NCI-H1048 (cell line): ENCODE results near the gene LKAAEAR1.

Experiments used
- DNase-seq: peaks from one replicate; lab custom pipeline; 2025; lab: John Stamatoyannopoulos, UW

LKAAEAR1 gene

DNA sequence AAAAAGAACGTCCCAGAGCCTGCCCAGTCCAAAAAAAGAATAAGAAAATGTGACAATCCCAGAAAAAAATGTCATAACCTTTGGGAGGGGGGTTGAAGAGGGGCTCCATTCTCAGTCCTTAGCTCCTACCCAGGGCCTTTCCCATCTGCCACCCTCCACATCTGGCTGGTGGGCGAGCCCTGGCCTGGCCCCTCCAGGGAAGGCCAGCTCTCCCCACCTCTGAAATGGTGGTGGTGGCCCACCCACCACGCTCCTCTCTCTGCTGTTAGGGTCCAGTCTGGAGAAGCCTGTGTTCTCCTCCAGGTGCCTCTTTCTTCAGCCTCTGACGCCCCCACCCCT is 5.3 kb downstream of the LKAAEAR1 start:
- no peak for DNase-seq

DNA sequence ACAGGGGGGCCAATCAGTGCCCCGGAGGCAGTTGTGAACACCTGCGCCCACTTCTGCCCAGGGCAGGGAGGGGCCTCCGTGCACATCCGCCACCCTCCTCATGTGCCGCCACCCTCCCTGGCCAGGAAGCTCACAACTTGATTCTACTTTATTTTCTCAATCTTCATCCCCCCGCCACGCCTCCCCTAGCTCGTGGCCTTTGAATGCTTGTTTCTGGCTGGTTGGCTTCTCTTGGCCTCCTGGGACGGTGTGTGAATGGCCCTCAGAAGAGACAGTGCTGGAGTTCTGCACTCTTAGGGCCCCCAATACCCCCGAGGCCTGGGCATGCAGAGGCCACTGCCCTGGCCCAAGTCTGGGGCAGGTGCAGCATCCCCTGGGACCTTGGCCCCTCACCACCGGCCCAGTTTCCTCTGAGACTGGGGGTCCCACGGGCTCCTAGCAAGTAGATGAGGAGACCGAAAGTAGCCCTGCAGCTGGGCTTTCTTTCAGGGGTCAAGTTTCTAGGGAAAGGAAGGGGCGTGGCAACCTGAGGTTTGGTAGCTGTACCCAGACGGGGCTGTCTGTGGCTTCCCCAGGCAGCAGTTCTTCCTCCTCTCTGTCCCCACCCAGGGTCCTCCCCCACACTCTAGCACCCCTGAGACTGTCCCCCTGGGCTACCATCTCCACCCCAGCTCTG is 6.2 kb downstream of the LKAAEAR1 start:
- no peak for DNase-seq

DNA sequence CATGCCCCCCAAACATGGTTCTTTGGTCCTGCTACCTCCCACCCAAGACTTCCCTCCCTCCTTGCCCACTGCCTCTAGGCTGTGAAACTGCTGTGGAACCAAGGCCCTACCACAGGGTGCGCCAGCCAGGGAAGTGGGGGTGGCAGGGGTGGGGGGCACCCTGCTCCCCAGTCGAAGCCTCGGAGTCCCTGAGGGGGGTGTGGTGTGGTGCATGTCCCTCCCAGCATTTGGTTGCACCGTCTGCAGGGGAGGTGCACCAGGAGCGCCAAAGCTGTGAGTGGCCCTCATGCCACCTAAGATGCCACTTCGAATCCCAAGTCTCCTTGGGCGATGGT is 6.7 kb downstream of the LKAAEAR1 start:
- no peak for DNase-seq

DNA sequence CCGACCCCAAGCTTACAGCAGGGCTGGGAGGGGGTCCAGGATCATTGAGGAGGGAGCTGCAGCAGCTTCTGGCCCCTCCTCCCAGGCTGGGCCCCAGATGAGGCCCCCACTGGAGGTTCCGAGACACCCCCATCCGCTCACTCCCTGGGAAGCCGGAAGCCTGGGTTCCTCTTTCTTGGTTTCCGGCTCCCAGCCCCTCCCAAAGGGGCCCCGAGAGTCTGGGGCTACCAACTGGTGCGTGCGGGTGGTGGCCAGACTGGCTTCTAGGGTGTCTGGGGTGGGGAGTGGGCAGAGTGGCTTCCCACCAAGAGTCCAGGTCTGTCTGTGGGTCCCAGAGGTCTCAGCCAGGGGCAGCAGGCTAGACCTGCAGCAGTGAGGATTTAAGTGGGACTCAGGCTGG is 7.1 kb downstream of the LKAAEAR1 start:
- DNase-seq, result no peak

DNA sequence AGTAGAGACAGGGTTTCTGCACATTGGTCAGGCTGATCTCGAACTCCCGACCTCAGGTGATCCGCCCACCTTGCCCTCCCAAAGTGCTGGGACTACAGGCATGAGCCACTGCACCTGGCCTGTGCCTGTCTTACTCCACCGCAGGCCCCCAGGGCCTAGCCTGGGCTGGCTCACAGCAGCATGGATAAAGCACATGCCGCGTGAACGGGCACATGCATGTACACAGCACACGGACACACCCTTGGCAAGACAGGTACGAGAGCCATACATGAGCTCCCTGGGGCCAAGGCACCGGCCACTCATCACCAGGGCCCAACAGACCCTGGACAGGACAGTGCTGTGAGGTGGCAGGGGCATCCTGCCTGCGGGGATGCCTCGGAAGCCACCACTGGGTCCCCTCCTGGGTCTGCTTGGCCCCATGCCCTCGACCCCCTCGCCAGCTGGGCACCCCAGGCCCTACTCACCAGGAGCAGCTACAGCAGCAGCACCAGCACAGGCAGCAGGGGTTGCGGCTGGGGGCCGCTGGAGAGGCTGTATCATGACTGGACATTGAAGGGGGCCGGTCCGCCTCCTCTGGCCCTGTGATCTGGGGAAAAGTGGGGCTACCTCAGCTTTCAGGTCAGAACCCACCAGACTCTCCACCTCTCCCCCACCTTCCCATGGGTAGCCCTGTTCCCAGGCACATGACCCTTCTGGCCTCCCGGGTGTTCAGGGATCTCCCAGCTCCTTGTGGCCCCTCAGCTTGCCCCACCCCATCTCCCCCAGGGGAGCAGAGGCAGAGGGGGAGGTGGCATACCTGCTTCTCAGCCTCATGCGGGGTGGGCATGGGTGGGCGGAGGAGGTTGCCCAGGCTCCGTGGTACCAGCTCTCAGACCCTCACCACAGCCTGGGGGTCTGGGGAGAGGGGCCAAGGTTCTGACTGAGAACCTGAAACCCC is 7.9 kb downstream of the LKAAEAR1 start:
- DNase-seq, result no peak

DNA sequence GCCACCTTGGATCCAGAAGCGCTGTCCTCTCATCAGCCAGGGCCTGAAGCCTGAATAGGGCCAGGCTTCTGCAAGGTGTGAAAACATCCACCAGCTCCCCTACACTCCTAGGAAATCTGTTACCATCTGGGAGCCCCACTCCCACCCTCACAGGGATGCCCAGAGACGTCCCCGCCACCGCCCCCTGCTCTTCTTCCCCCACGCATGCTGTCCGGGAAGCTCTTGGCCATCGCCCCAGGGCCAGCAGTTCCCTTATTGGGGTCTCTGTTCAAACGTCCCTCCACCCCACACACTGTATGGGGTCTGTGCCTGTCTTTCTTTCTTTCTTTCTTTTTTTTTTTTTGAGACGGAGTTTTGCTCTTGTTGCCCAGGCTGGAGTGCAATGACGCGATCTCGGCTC is 8.6 kb downstream of the LKAAEAR1 start:
- no peak for DNase-seq

DNA sequence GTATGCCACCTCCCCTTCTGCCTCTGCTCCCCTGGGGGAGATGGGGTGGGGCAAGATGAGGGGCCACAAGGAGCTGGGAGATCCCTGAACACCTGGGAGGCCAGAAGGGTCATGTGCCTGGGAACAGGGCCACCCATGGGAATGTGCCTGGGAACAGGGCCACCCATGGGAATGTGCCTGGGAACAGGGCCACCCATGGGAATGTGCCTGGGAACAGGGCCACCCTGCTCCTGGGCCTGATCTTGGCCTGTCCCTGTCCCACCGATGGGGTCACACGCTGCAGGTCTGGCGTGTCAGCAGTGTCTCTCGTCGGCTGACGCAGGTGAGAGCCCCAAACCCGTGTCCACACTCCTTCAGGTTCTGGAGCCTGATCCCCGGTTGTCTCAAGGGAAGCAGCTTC is 9.2 kb downstream of the LKAAEAR1 start:
- DNase-seq, result no peak

DNA sequence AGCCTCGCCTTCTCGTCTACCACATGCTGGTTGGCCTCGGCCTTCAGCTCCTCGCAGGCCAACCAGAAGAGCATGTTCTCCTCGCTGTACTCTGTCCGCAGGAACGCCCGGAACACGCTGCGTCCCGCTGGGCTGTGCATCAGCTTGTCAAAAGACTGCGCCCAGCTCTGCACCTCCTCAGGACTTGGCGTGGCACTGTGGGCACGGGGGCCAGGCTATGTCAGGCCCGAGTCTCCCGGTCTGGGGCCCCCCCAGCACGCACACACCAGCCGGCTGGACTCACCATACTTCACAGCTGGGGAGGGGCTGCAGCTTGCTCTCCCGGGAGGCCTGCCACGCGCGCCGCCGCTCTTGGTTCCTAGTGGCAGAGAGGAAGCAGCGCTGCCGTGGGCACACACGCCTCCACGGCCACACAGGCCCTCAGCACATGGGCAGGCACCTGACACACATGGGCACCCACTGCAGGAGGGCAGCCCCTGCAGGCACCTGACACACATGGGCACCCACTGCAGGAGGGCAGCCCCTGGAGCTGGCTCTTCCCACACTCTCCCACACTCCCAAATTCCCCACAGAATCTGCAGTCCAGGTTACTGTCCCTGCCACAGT is 9.9 kb downstream of the LKAAEAR1 start:
- DNase-seq, result no peak

DNA sequence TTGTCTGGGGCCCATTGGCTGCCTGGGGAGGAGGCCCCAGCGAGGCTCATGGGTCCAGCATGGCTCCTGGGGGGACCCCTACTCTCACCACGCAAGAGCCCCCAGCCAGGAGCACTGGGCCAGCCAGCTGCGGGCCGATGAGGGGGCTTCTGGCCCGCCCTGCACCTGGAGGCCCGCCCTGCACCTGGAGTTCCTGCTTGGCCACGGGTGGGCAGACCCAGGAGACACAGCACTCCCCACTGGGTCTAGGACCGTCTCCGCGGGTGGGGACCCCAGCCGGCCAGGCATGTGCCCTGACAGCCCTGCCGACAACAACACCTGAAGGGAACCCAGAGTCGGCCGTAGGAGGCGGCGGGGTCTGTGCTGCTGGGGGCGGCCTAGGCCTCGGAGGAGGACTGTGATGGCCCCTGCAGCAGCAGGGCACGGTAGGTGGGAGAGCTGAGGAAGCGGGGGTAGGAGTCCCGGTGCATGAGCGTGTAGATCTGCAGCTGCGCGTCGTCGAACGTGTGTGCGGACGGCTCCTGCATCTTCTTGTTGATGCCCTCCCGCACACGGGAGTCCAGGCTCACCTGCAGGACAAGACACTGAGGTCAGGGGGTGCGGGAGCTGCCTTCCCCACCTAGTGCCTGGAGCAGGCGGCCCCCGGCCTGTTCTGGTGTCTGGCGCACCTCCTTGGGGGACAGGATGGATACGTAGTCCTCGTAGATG is 10.6 kb downstream of the LKAAEAR1 start:
- no peak for DNase-seq

DNA sequence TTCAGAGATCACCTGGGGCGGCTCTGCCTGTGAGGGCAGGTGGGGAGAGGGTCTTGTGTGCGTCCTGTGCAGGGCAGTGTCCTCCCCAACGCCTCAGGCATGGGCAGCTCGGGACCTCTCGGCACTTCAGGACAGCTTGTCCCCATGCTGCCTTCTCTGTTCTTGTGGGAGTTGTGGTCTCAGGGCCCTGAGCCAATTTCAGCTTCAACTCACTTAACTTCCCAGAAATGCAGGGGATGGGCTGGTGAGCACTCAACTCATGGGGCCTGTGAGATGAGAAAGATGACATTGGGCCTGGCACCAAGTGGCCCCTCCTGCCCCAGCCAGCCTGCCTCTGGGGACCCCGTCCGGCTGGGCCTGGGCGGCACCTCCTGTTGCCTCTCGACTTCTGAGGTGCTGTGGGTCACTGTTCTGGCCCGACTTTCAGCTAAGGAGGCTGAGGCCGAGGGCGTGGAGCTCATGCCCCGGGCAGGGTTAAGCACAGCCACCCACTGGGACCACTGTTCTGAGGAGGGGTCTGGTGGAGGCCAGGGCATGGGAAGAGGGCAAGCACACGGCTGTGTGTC is 11.6 kb downstream of the LKAAEAR1 start:
- no peak for DNase-seq

DNA sequence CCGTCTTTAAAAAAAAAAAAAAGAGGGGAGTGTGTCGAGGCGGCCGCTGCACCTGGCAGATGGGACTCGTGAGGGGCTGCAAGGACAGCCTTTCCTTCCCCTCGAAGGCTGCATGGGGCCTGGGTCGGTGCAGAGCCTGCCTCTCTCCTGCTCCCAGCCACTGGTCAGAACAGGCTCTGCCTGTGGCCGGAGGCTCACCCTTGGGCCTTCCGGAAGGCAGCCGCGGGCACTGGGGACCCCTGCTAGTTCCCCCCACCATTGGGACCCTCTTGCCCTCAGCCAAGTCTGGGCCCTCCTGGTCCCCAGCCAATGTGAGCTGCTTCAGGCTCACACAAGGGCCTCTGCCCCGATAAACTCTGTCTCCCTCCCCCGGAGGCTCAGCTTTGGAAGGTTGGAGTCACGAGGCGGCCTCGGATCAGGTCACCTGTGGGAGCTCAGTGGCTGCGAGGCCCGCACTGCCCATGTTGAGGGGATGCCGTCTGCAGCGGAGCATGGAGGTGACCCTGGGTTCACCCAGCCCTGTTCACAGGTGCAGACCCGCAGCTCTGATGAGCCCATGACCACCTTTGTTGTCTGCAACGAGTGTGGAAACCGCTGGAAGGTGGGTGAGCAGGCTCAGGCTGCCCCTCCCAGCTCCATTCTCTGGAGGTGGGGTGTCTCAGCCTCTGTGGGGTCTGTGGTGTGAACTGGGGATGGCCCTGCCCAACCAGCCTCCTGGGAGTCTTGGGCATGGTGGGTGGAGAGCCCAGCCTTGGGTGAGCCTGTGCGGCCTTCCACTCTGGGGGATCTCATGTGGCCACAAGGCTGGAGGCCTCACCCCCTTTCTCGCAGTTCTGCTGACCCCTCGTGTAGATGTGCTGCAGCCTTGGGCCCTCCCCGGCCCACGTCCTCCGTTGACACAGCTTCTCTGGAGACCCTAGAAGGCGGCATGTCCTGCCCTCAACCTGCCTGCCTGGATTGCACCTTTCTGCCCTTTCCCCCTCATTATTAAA is 12.6 kb downstream of the LKAAEAR1 start:
- no peak for DNase-seq

DNA sequence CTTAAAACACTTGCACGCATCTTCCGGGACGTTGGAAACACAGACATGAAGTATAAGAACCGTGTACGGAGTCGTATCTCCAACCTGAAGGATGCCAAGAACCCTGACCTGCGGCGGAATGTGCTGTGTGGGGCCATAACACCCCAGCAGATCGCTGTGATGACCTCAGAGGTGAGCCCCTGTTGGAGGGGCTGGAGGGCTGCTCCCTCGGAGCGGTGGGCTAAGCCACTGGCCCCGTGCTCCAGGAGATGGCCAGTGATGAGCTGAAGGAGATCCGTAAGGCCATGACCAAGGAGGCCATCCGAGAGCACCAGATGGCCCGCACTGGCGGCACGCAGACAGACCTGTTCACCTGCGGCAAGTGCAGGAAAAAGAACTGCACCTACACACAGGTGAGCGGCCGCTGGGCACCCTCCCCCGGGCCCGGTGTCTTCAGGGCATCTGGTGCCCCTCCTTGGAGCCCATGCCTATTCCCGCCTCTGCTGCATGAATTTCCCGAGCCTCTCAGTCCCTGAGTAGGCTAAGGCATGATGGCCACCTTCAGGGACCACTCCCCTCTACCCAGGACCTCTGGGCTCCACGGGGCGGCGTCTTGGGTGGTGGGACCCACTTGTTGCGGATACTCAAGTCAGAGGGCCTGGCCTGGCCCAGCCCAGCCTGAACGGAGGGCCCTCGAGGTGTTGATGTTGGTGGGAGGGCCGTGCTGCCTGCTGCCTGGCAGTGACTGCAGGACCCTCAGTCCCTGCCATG is 13.8 kb downstream of the LKAAEAR1 start:
- no peak for DNase-seq

DNA sequence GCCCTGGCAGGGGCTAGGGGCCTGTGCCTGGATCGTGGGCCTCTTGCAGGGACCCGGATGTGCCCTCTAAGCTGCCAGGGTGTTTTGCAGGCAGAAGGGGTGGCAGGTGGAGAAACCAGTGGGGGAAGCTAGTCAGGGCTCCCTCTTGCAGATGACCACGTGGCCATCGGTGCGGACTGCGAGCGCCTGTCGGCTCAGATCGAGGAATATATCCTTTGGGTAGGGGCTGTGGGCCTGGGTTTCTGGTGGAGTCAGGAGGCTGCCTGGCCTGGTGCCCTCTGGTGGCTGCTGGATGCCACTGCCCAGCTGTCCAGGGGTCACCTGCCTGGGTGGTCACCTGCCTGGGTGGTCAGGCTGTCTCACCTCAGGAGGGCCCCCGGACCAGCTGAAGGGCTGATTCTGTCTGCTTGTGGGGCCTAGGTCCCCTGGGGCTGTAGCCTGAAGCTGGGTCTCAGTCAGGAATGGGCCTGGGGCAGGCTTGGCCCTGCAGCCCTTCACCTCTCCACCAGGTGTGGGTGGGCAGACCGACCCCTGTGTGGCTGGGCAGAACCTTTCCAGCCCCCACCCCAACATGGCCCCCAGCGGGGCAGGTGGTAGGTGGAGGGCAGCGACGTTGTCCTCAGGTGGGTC is 14.5 kb downstream of the LKAAEAR1 start:
- DNase-seq, result no peak

DNA sequence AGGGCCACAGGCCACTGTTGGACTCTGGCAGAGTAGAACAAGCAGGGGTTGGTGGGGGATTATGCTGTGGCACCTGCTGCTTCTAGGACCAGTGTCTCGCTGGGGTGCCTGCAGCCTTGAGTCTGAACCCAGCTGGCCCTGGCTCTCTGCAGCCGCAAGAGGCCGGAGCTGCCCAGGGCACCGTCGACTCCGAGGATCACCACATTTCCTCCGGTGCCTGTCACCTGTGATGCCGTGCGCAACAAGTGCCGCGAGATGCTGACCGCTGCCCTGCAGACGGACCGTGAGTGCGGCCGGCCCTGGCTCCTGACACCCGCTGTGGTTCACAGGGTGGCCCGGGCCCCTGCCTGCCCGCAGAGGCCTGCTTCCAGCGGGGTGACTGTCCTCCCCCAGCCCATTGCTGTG is 15.0 kb downstream of the LKAAEAR1 start:
- DNase-seq, result no peak

DNA sequence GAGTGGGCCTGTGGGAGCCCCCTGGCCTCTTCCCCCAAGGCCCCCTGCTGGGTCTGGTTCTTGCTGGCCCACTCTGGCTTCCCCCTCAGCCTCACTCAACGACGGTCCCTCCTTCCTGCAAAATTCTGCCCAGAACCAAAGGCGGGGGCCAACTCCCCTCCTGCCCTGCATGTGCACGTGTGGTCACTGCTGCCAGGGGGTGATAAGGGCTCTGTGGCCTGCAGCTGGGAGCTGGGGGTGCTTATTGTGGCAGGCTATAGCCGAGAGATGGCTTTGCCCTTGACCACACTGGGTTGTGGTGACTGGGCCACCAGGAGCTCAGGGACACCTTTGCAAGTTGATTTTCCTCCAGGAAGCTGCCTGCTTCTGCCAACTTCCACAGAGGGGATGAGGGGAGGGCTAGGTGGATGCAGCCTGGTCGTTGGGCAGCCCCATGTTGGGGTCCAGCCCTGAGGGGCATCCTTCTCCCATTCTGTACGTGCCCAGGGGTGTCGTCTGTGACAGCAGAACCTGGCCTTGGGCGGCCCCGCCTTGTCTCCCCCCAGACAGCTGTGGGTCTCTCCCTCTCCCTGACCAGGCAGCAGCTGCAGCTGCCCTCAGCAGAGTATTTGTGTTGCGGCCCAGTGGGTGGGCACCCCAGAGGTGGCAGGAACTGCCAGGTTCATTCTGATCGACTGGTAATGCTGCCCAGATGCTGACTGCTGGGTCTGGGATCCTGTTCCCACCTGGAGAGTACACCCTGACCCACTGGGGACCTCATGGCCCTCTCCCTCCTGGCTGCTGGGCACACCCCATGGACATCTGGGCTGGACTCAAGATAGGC is 15.6 kb downstream of the LKAAEAR1 start:
- no peak for DNase-seq

DNA sequence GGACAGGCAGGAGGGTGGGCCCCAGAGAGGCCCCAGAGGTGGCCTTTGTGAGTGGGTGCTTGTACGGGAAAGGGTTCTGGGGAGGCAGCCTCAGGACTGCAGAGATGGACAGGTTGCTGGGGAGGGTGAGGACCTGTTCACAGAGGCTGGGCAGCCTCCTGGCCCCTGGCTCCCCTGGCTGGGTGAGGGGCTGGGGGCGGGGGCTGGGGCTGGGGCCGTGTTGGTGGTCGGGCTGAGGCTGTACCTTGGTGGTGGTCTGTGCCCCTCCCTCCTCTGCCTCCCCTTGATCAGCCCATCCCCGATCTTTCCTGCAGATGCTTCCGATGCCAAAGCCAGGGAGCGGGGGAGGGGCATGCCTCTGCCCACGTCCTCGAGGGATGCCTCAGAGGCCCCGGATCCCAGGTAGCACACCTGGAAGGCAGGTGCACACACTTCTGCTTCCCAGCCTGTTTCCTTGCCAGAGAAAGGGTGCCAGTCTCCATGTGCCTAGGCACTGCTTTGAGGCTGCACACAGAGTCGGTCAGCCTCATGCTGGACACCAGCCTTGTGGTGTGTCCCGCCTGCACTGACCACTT is 16.4 kb downstream of the LKAAEAR1 start:
- no peak for DNase-seq

DNA sequence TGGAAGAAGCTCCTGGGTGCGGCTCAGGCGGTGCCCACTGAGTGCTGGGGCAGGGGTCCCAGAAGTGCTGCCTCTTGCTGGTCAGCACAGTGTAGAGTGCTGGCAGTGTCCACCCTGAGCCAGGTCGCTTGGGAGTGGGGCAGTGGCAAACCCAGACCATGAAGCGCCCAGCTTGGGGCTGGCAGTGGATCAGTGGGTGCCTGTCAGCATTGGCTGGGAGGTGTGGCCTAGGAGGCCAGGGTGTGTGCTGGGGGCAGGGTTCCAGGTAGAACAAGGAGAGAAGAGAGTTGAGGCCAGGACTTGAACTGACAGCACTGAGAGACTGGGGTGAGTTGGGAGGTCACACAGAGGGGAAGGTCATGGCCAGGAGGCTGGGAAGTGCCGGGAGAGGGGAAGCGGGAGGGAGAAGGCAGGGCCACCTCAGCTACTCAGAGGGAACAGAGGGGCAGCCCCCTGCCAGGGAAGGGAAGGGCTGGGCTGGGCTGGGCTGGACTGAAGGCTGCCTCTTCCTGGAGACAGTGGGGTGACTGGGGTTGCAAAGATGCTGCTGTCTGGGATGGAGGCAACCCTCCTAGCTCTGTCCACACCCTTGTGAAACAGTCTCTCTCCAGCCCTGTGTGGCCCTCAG is 17.1 kb downstream of the LKAAEAR1 start:
- DNase-seq, result no peak

DNA sequence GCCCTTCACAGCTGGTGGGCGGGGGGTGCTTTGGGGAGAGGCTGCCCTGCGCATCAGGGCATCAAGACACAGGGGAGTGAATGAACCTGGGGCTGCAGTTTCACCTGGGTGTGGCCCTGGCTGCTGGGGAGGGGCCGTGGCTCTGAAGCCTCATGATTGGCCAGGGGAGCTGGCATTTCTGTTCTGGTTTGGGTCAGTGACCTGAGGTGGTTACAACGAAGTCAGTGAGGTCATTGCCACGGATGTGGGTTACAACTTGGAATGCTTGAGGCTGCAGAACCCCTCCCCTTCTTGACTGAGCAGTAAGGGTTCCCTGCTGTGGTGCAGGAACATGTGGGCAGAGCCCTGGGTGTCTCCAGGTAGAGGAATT is 18.2 kb downstream of the LKAAEAR1 start:
- no peak for DNase-seq
